Femur (tissue), 1 donor: Measurements from ENCODE around the gene SLC12A6.
A peak's percentile ranks its signal among the peaks of the same experiment; 100 is the strongest.
"Not testable (repeated sequence)": the region's sequence is repeated elsewhere in the genome, so short reads cannot be mapped to it uniquely, and the experiment has no call there.

ENCODE experiments used
- DNase-seq: peaks from one replicate; pipeline ENCODE4 v3.0.0-alpha.2; 2017

Gene SLC12A6

GRCh38 chr15:34248190-34248589, 89.4 kb downstream of the SLC12A6 start:
- DNase-seq: no peak

GRCh38 chr15:34246276-34246976, 91.2 kb downstream of the SLC12A6 start:
- no peak for DNase-seq

GRCh38 chr15:34243226-34243625, 94.4 kb downstream of the SLC12A6 start:
- DNase-seq: no peak

- DNase-seq: no peak
Observed at GRCh38 chr15:34242331-34242710, 95.3 kb downstream of the SLC12A6 start.

- DNase-seq: no peak
Observed at GRCh38 chr15:34241376-34242330, 95.9 kb downstream of the SLC12A6 start.

- DNase-seq: no peak
Observed at GRCh38 chr15:34240537-34240936, 97.0 kb downstream of the SLC12A6 start.

- no peak for DNase-seq
Observed at GRCh38 chr15:34239151-34239808, 98.3 kb downstream of the SLC12A6 start.

GRCh38 chr15:34233614-34234013, 104.0 kb downstream of the SLC12A6 start:
- no peak for DNase-seq

- no peak for DNase-seq
Observed at GRCh38 chr15:34223904-34224596, 113.5 kb downstream of the SLC12A6 start.

- no peak for DNase-seq
Observed at GRCh38 chr15:34217587-34218225, 119.9 kb downstream of the SLC12A6 start.

GRCh38 chr15:34216527-34217270, 120.9 kb downstream of the SLC12A6 start:
- DNase-seq: no peak

GRCh38 chr15:34214135-34214534, 123.4 kb downstream of the SLC12A6 start:
- no peak for DNase-seq

GRCh38 chr15:34213690-34214089, 123.9 kb downstream of the SLC12A6 start:
- DNase-seq: no peak

GRCh38 chr15:34209421-34210282, 127.9 kb downstream of the SLC12A6 start, which contains the start of gene KATNBL1:
TSS of gene KATNBL1 (minus strand) at chr15:34210096. CDS start at chr15:34163676, 46,420 bp downstream.
- peak; percentile 97 for DNase-seq

GRCh38 chr15:34206011-34206410, 131.6 kb downstream of the SLC12A6 start:
- DNase-seq: no peak

- no peak for DNase-seq
Observed at GRCh38 chr15:34203936-34204335, 133.6 kb downstream of the SLC12A6 start.

GRCh38 chr15:34203305-34203704, 134.3 kb downstream of the SLC12A6 start:
- no peak for DNase-seq

GRCh38 chr15:34193272-34193671, 144.3 kb downstream of the SLC12A6 start:
- DNase-seq: not testable (repeated sequence)

- DNase-seq: no peak
Observed at GRCh38 chr15:34188711-34189110, 148.9 kb downstream of the SLC12A6 start.

- DNase-seq: no peak
Observed at GRCh38 chr15:34185666-34186065, 151.9 kb downstream of the SLC12A6 start.
